PC-3 (cell line): ENCODE results near the gene ERBB4. TPM values are rescaled to one million over a fixed set of nuclear protein-coding genes. Genes with fewer than 3 reads are reported as not detected.

ENCODE experiments used
- ATAC-seq: fragments of 200-7000 bp; cut with Tn5 transposase; 2 replicates; pipeline ENCODE4 v1.9.1; 2020; ENCODE audit warnings: mild to moderate bottlenecking, moderate library complexity
- BruUV-seq: library from RNA; stranded (reverse); fragments of 400-500 nt; replicated peaks from 2 replicates; lab custom pipeline; 2021; lab: Mats Ljungman, UMichigan
- CTCF ChIA-PET: fragments of 300-600 bp; sonication (Branson Sonifier 250); formaldehyde crosslinking; loops from one replicate; lab custom pipeline; 2022; ENCODE audit warnings: antibody characterized with exemption; lab: Charles Lee
- POLR2A ChIA-PET: fragments of 300-600 bp; sonication (Branson Sonifier 250); formaldehyde crosslinking; loops from one replicate; lab custom pipeline; 2022; ENCODE audit warnings: antibody characterized with exemption; ENCODE audit not compliant: unreplicated experiment; lab: Charles Lee
- DNase-seq: peaks from one replicate; pipeline ENCODE4 v3.0.0-alpha.2; 2015
- H2AFZ ChIP-seq: fragments of 300-600 bp; sonication (generic); 2 replicates; pipeline ENCODE4 v1.6.0; 2016; ENCODE audit warnings: antibody characterized with exemption, low read length
- H3F3A ChIP-seq: fragments of 300-600 bp; sonication (generic); one replicate; pipeline ENCODE4 v1.6.0; 2017; ENCODE audit warnings: antibody characterized with exemption, low read length, control low read depth, mild to moderate bottlenecking; ENCODE audit not compliant: unreplicated experiment
- H3K27ac ChIP-seq: fragments of 300-600 bp; sonication (generic); 2 replicates; pipeline ENCODE4 v1.5.1; 2016; ENCODE audit warnings: mild to moderate bottlenecking, low read length
- H3K27me3 ChIP-seq: fragments of 300-600 bp; sonication (generic); 2 replicates; pipeline ENCODE4 v1.6.1; 2016; ENCODE audit warnings: low read length, mixed read lengths
- H3K36me3 ChIP-seq: fragments of 300-600 bp; sonication (generic); 2 replicates; pipeline ENCODE4 v1.6.1; 2016; ENCODE audit warnings: low read depth, mixed run types, low read length, mixed read lengths
- H3K4me1 ChIP-seq: fragments of 300-600 bp; sonication (generic); 2 replicates; pipeline ENCODE4 v1.5.1; 2016; ENCODE audit warnings: low read length; ENCODE audit not compliant: insufficient read depth
- H3K4me2 ChIP-seq: fragments of 300-600 bp; sonication (generic); 2 replicates; pipeline ENCODE4 v1.6.0; 2016; ENCODE audit warnings: low read length
- H3K4me3 ChIP-seq: fragments of 300-600 bp; sonication (generic); 2 replicates; pipeline ENCODE4 v1.5.1; 2016; ENCODE audit warnings: mild to moderate bottlenecking, low read length, mixed read lengths
- H3K79me2 ChIP-seq: fragments of 300-600 bp; sonication (generic); 2 replicates; pipeline ENCODE4 v1.6.1; 2017; ENCODE audit warnings: low read length, mixed read lengths
- H3K9ac ChIP-seq: fragments of 300-600 bp; sonication (generic); 2 replicates; pipeline ENCODE4 v1.6.0; 2016; ENCODE audit warnings: mild to moderate bottlenecking, low read length
- H3K9me2 ChIP-seq: fragments of 300-600 bp; sonication (generic); replicated peaks from 2 replicates; pipeline ENCODE4 v1.6.1; 2016; ENCODE audit warnings: mixed run types, low read length, mixed read lengths
- H3K9me3 ChIP-seq: fragments of 300-600 bp; sonication (generic); 2 replicates; pipeline ENCODE4 v1.6.1; 2016; ENCODE audit warnings: low read length, mixed read lengths
- H4K20me1 ChIP-seq: fragments of 300-600 bp; sonication (generic); 2 replicates; pipeline ENCODE4 v1.6.1; 2016; ENCODE audit warnings: low read length, mixed read lengths
- CTCF ChIP-seq: fragments of 300-600 bp; sonication (generic); conservative IDR thresholded peaks from 2 replicates; pipeline ENCODE4 v1.5.1; 2017; ENCODE audit warnings: antibody characterized with exemption, low read depth, mild to moderate bottlenecking, low read length
- EZH2 ChIP-seq: fragments of 300-600 bp; sonication (generic); IDR thresholded peaks from one replicate; pipeline ENCODE4 v1.6.1; 2017; ENCODE audit warnings: antibody characterized with exemption, mild to moderate bottlenecking, low read length; ENCODE audit not compliant: unreplicated experiment
- EZH2phosphoT487 ChIP-seq: fragments of 300-600 bp; sonication (generic); IDR thresholded peaks from 2 replicates; pipeline ENCODE4 v1.6.1; 2018; ENCODE audit warnings: mild to moderate bottlenecking, antibody characterized with exemption, low read length, borderline replicate concordance
- intact Hi-C: fragments of 100-400 bp; cut with micrococcal nuclease; formaldehyde crosslinking; loops from 2 replicates; pipeline ENCODE4 v1.9.0; 2023
- total RNA-seq: library from RNA; depleted of rRNA; stranded (reverse); fragments of >200 nt; gene quantifications from 2 replicates; pipeline ENCODE4 v1.2.3, GENCODE V29; 2014

The ERBB4 gene
- total RNA-seq, 1 experiment from 2014 or later: under 0.01 TPM

DNA sequence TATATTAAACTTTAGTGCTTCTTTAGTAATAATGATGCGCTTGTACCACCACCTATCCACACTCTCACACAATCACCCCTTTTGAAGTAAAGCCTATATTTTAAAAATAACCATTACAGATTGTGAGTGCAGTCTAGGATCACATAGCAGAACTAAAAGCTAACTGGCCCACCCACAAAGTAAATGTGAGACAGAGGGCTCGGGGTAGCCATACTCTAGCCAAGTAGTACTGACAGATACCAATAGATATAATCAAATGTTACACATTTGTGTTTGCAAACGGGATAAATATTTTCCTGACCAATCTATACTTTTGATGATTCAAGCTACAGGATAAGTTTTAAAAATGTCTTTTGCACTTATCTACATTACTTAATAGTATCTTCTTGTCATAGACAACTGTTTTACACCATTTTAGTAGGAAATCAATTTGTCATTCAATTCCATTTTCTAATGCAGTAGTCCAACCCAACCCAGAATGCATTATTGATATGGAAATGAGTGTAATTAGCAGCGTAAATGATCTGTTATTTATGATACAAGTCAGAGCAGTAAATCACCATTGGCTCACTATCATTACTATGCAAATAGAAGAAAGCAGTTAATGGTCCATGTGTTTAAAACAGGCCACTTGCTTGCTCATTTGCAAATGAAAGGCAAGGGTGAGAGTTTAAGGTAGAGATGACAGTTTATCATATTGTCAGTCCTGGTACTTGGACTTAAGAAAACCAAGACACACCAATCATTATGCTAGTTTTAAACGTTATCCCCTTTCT is 111.8 kb downstream of the ERBB4 start:
- ATAC-seq (no peak), DNase-seq (no peak)
- Histone ChIP-seq H3K9me2 (no peaks in the 10 kb centered on the region), H3K36me3 (no peaks in the 10 kb centered on the region), H3K4me1 (no peaks in the 10 kb centered on the region), H3K9me3 (no peaks in the 10 kb centered on the region), H3K27me3 (no peaks in the 10 kb centered on the region), H4K20me1 (no peaks in the 10 kb centered on the region), H3K4me2 (no peak overlapping the region), H3K9ac (no peak overlapping the region), H3K27ac (no peak overlapping the region), H2AFZ (no peak overlapping the region), H3K79me2 (no peaks in the 10 kb centered on the region), H3F3A (no peaks in the 10 kb centered on the region), H3K4me3 (no peak overlapping the region)
- BruUV-seq: no TSS peak
- intact Hi-C loops: no loop called here
- POLR2A ChIA-PET: no interaction called here
- CTCF ChIA-PET: no interaction called here
- TF ChIP-seq CTCF (no peak), EZH2phosphoT487 (no peak), EZH2 (no peak)

- no peak overlapping the region for H2AFZ ChIP-seq
- H3K9me3 ChIP-seq: no peaks in the 10 kb centered on the region
- H4K20me1 ChIP-seq: no peaks in the 10 kb centered on the region
- TF ChIP-seq CTCF: no peak
- TF ChIP-seq EZH2phosphoT487: no peak
- no peak for TF ChIP-seq EZH2
- no TSS peak for BruUV-seq
- no peak overlapping the region for H3K27ac ChIP-seq
- H3K79me2 ChIP-seq: no peaks in the 10 kb centered on the region
- no peak overlapping the region for H3K9ac ChIP-seq
- ATAC-seq (peak; percentile 64), DNase-seq (peak; percentile 58)
- ChIA-PET POLR2A (no interaction called here), CTCF (interaction anchor here (0.6 kb wide), 1 partner anchor 929 kb away, joined by 3 read pairs; no protein-coding TSS in a partner anchor)
- no peaks in the 10 kb centered on the region for H3K4me1 ChIP-seq
- no peak overlapping the region for H3K4me3 ChIP-seq
- no peaks in the 10 kb centered on the region for H3F3A ChIP-seq
- intact Hi-C loops: no loop called here
- H3K9me2 ChIP-seq: no peaks in the 10 kb centered on the region
- H3K4me2 ChIP-seq: no peak overlapping the region
- no peaks in the 10 kb centered on the region for H3K27me3 ChIP-seq
- H3K36me3 ChIP-seq: no peaks in the 10 kb centered on the region
Measured at GRCh38 chr2:212424082-212424481, 114.5 kb downstream of the ERBB4 start.

GRCh38 chr2:212423089-212423488 is 115.5 kb downstream of the ERBB4 start:
- ChIA-PET POLR2A (no interaction called here), CTCF (interaction anchor here (0.6 kb wide), 1 partner anchor 77 kb away, joined by 4 read pairs; no protein-coding TSS in a partner anchor)
- Histone ChIP-seq H2AFZ (no peak overlapping the region), H3K4me3 (no peak overlapping the region), H3K9ac (no peak overlapping the region), H3K4me1 (no peaks in the 10 kb centered on the region), H4K20me1 (no peaks in the 10 kb centered on the region), H3K27me3 (no peaks in the 10 kb centered on the region), H3K9me3 (no peaks in the 10 kb centered on the region), H3K9me2 (no peaks in the 10 kb centered on the region), H3K79me2 (no peaks in the 10 kb centered on the region), H3K27ac (no peak overlapping the region), H3F3A (no peaks in the 10 kb centered on the region), H3K36me3 (no peaks in the 10 kb centered on the region), H3K4me2 (no peak overlapping the region)
- ATAC-seq (no peak), DNase-seq (no peak)
- intact Hi-C loops: no loop called here
- BruUV-seq: no TSS peak
- TF ChIP-seq CTCF: no peak
- no peak for TF ChIP-seq EZH2
- TF ChIP-seq EZH2phosphoT487: no peak
